ENCODE results near the gene CHRNA1. TPM values are rescaled to one million over a fixed set of nuclear protein-coding genes. Genes with fewer than 3 reads are reported as not detected.
A peak's percentile ranks its signal among the peaks of the same experiment; 100 is the strongest.

CHRNA1 gene
- total RNA-seq, 3 donors from 2014 or later = 0.76 to 2.6 (median 1.4) TPM

GRCh38 chr2:174778085-174778981 is 14.1 kb upstream of the CHRNA1 start:
- no peaks in the 10 kb centered on the region for H3K4me1 ChIP-seq (ENCODE audit: low read depth)
- no peaks in the 10 kb centered on the region for H3K9me3 ChIP-seq
- TF ChIP-seq CTCF (IDR thresholded peaks at IDR 0.05) = no peak
- DNase-seq (peak; percentile 42 to 64 (median 48)), ATAC-seq (peak; percentile 75)
- intact Hi-C loops (cut with DNase I, micrococcal nuclease) = loop anchor here in 1 of 2 donors (10.0 kb wide), 1 partner anchor 206 kb away; no protein-coding TSS in a partner anchor
- no peaks in the 10 kb centered on the region for H3K36me3 ChIP-seq (ENCODE audit: low read depth)
- no peak overlapping the region for H3K4me3 ChIP-seq

GRCh38 chr2:174777347-174778084 is 13.2 kb upstream of the CHRNA1 start:
- Histone ChIP-seq H3K4me3 (no peak overlapping the region), H3K4me1 (ENCODE audit: low read depth) (no peaks in the 10 kb centered on the region), H3K9me3 (no peaks in the 10 kb centered on the region), H3K36me3 (ENCODE audit: low read depth) (no peaks in the 10 kb centered on the region)
- DNase-seq (no peak), ATAC-seq (no peak)
- no peak for TF ChIP-seq CTCF (IDR thresholded peaks at IDR 0.05)
- intact Hi-C loops (cut with DNase I, micrococcal nuclease) = loop anchor here in 1 of 2 donors (10.0 kb wide), 1 partner anchor 207 kb away; no protein-coding TSS in a partner anchor

GRCh38 chr2:174776675-174777074 is 12.4 kb upstream of the CHRNA1 start:
- H3K36me3 ChIP-seq (ENCODE audit: low read depth) = no peaks in the 10 kb centered on the region
- no peaks in the 10 kb centered on the region for H3K4me1 ChIP-seq (ENCODE audit: low read depth)
- TF ChIP-seq CTCF (IDR thresholded peaks at IDR 0.05) = no peak
- no peak overlapping the region for H3K4me3 ChIP-seq
- intact Hi-C loops (cut with DNase I, micrococcal nuclease) = loop anchor here in 1 of 2 donors (10.0 kb wide), 1 partner anchor 208 kb away; no protein-coding TSS in a partner anchor
- no peaks in the 10 kb centered on the region for H3K9me3 ChIP-seq
- DNase-seq (no peak), ATAC-seq (no peak)

- no peaks in the 10 kb centered on the region for H3K9me3 ChIP-seq
- DNase-seq (no peak), ATAC-seq (no peak)
- H3K4me3 ChIP-seq = no peak overlapping the region
- H3K4me1 ChIP-seq (ENCODE audit: low read depth) = no peaks in the 10 kb centered on the region
- intact Hi-C loops (cut with DNase I, micrococcal nuclease) = loop anchor here in 1 of 2 donors (10.0 kb wide), 1 partner anchor 209 kb away; no protein-coding TSS in a partner anchor
- no peak for TF ChIP-seq CTCF (IDR thresholded peaks at IDR 0.05)
- H3K36me3 ChIP-seq (ENCODE audit: low read depth) = no peaks in the 10 kb centered on the region
Measured at GRCh38 chr2:174776223-174776622, 12.0 kb upstream of the CHRNA1 start.

- intact Hi-C loops (cut with DNase I, micrococcal nuclease) = loop anchor here in 1 of 2 donors (10.0 kb wide), 1 partner anchor 209 kb away; no protein-coding TSS in a partner anchor
- Histone ChIP-seq H3K4me1 (ENCODE audit: low read depth) (no peaks in the 10 kb centered on the region), H3K36me3 (ENCODE audit: low read depth) (no peaks in the 10 kb centered on the region), H3K9me3 (no peaks in the 10 kb centered on the region), H3K4me3 (no peak overlapping the region)
- ATAC-seq (peak; percentile 26), DNase-seq (no peak)
- TF ChIP-seq CTCF (IDR thresholded peaks at IDR 0.05) = no peak
Measured at GRCh38 chr2:174775571-174775980, 11.3 kb upstream of the CHRNA1 start.
